ENCODE data around the gene NFIX. TPM values are rescaled to one million over a fixed set of nuclear protein-coding genes. Genes with fewer than 3 reads are reported as not detected.
"Not testable (repeated sequence)": the region's sequence is repeated elsewhere in the genome, so short reads cannot be mapped to it uniquely, and the experiment has no call there.

The NFIX gene
- polyA plus RNA-seq, 1 donor from 2014 or later, result 0.09 TPM

GRCh38 chr19:12974301-12975220 lies 20.7 kb upstream of the NFIX start:
- H3K27ac Mint-ChIP-seq, result no peak overlapping the region
- no peak overlapping the region for H3K4me3 Mint-ChIP-seq
- no peaks in the 10 kb centered on the region for H3K9me3 Mint-ChIP-seq
- H3K27me3 Mint-ChIP-seq, result peaks cover 12% of the 10 kb centered on the region
- H3K36me3 Mint-ChIP-seq, result no peaks in the 10 kb centered on the region
- H3K4me1 Mint-ChIP-seq, result peaks cover 0 to 6% (median 5%) of the 10 kb centered on the region in 3 donors

DNA sequence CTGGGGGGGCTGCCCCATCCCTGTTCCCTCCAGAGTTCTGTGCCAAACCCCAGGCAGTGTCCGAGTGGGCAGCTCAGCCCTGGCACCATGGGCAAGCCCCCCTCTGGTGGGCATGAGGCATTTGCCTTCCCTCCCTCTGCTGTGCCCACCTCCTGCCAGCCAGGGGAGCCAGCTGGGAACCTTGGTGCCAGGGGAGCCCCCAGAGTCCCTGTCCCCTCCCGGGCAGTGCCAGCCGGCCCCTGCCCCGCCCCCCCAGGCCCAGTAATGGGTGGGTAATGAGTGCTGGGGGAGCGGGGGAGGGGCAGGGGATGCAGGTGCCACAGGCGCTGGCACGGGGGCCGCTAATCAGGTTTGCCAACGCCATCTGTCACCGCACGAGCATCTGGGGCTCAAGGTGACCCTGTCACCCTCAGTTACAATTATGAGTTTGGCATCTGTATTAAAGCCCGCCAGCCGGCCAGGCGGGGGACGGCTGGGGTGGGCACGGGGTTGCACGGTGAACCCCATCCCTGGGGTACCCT lies 20.0 kb upstream of the NFIX start:
- Mint-ChIP-seq H3K27me3 (peaks cover 12% of the 10 kb centered on the region), H3K4me3 (no peak overlapping the region), H3K36me3 (no peaks in the 10 kb centered on the region), H3K27ac (peak overlapping the region in 1 of 3 donors; percentile 46), H3K9me3 (no peaks in the 10 kb centered on the region), H3K4me1 (peaks cover 0 to 5% (median 5%) of the 10 kb centered on the region in 3 donors)

DNA sequence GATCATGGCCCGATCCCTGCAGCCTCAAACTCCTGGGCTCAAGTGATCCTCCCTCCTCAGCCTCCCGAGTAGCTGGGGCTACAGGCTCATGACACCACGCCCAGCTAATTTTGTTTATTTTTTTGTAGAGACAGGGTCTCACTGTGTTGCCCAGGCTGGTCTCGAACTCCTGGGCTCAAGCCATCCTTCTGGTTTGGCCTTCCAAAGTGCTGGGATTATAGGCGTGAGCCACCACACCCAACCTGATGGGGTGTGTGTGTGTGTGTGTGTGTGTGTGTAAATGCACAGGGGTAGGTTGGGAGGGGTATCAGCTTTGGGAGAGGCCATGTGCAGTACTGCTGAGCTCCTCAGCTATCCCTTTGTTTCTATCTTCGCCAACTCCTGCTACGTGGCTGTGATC lies 19.2 kb upstream of the NFIX start:
- H3K36me3 Mint-ChIP-seq, H3K4me3 Mint-ChIP-seq, H3K27ac Mint-ChIP-seq, H3K4me1 Mint-ChIP-seq, H3K9me3 Mint-ChIP-seq: not testable (repeated sequence)
- peaks cover 11% of the 10 kb centered on the region for H3K27me3 Mint-ChIP-seq

- Mint-ChIP-seq H3K27me3 (peaks cover 12% of the 10 kb centered on the region), H3K36me3 (no peaks in the 10 kb centered on the region), H3K9me3 (no peaks in the 10 kb centered on the region), H3K27ac (no peak overlapping the region), H3K4me1 (peaks cover 2 to 7% (median 7%) of the 10 kb centered on the region in 3 donors), H3K4me3 (peak overlapping the region in 1 of 4 donors; percentile 3)
Measured at GRCh38 chr19:12979974-12980373, 15.3 kb upstream of the NFIX start.

- peaks cover 7% of the 10 kb centered on the region for H3K27me3 Mint-ChIP-seq
- H3K4me1 Mint-ChIP-seq, result peaks cover 6 to 13% (median 13%) of the 10 kb centered on the region in 3 donors
- no peak overlapping the region for H3K27ac Mint-ChIP-seq
- H3K36me3 Mint-ChIP-seq, result no peaks in the 10 kb centered on the region
- no peak overlapping the region for H3K4me3 Mint-ChIP-seq
- no peaks in the 10 kb centered on the region for H3K9me3 Mint-ChIP-seq
Measured at GRCh38 chr19:12982648-12983047, 12.6 kb upstream of the NFIX start.

GRCh38 chr19:12983091-12983490 lies 12.2 kb upstream of the NFIX start:
- peaks cover 4% of the 10 kb centered on the region for H3K27me3 Mint-ChIP-seq
- no peak overlapping the region for H3K27ac Mint-ChIP-seq
- peaks cover 6 to 9% (median 9%) of the 10 kb centered on the region in 3 donors for H3K4me1 Mint-ChIP-seq
- no peak overlapping the region for H3K4me3 Mint-ChIP-seq
- no peaks in the 10 kb centered on the region for H3K36me3 Mint-ChIP-seq
- no peaks in the 10 kb centered on the region for H3K9me3 Mint-ChIP-seq

- Mint-ChIP-seq H3K9me3 (no peaks in the 10 kb centered on the region), H3K27ac (no peak overlapping the region), H3K27me3 (peaks cover 3% of the 10 kb centered on the region), H3K4me1 (peaks cover 6 to 9% (median 8%) of the 10 kb centered on the region in 3 donors), H3K36me3 (no peaks in the 10 kb centered on the region), H3K4me3 (no peak overlapping the region)
Measured at GRCh38 chr19:12983542-12984142, 11.6 kb upstream of the NFIX start.

GRCh38 chr19:12984143-12984627 lies 11.1 kb upstream of the NFIX start:
- H3K36me3 Mint-ChIP-seq, result no peaks in the 10 kb centered on the region
- H3K9me3 Mint-ChIP-seq, result no peaks in the 10 kb centered on the region
- H3K27ac Mint-ChIP-seq, result no peak overlapping the region
- H3K27me3 Mint-ChIP-seq, result peaks cover 3% of the 10 kb centered on the region
- no peak overlapping the region for H3K4me3 Mint-ChIP-seq
- H3K4me1 Mint-ChIP-seq, result peaks cover 6 to 9% (median 8%) of the 10 kb centered on the region in 3 donors

- Mint-ChIP-seq H3K4me1 (peaks cover 6 to 9% (median 8%) of the 10 kb centered on the region in 3 donors), H3K36me3 (no peaks in the 10 kb centered on the region), H3K27me3 (peaks cover 3% of the 10 kb centered on the region)
Measured at GRCh38 chr19:12984683-12985048, 10.6 kb upstream of the NFIX start.

GRCh38 chr19:12985049-12985776 lies 10.1 kb upstream of the NFIX start:
- Mint-ChIP-seq H3K27me3 (peaks cover 3% of the 10 kb centered on the region), H3K36me3 (no peaks in the 10 kb centered on the region), H3K9me3 (no peaks in the 10 kb centered on the region), H3K4me1 (peaks cover 6 to 9% (median 8%) of the 10 kb centered on the region in 3 donors), H3K27ac (peak overlapping the region in 1 of 3 donors; percentile 84), H3K4me3 (peak overlapping the region in 3 of 4 donors; percentile 9 to 76 (median 21))

More at GRCh38 chr19:12984683-12985048, 10.6 kb upstream of the NFIX start:
- Mint-ChIP-seq H3K27ac (peak overlapping the region in 1 of 3 donors; percentile 16), H3K9me3 (no peaks in the 10 kb centered on the region), H3K4me3 (peak overlapping the region in 3 of 4 donors; percentile 9 to 76 (median 21))

GRCh38 chr19:12986726-12987125 lies 8.5 kb upstream of the NFIX start:
- Mint-ChIP-seq H3K36me3 (no peaks in the 10 kb centered on the region), H3K27ac (no peak overlapping the region), H3K9me3 (no peaks in the 10 kb centered on the region), H3K4me1 (peaks cover 6 to 9% (median 8%) of the 10 kb centered on the region in 3 donors), H3K4me3 (no peak overlapping the region), H3K27me3 (peaks cover 3% of the 10 kb centered on the region)

DNA sequence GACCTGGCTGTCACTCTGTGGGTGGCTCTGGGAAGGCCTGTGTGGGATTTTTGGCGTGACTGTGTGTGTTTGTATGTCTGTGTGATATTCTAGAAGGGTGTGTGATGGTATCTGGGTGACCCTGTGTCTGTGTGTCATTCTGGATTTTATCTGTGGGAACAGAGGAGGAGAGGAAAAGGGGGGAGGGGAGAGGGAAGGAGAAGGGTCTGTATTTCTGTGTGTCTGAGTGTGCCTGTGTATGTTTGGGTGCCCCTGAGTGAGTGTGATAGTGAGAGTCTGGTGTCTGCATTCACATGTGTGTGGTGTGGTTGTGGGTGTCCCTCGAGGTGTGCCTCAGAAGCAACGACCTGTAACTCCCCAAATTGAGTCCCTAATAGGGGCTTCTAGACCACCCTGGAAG lies 8.1 kb upstream of the NFIX start:
- Mint-ChIP-seq H3K4me1 (peaks cover 6 to 9% (median 8%) of the 10 kb centered on the region in 3 donors), H3K4me3 (no peak overlapping the region), H3K27me3 (peaks cover 3% of the 10 kb centered on the region), H3K9me3 (no peaks in the 10 kb centered on the region), H3K36me3 (no peaks in the 10 kb centered on the region), H3K27ac (no peak overlapping the region)

GRCh38 chr19:12987781-12988180 lies 7.5 kb upstream of the NFIX start:
- peaks cover 6 to 9% (median 8%) of the 10 kb centered on the region in 3 donors for H3K4me1 Mint-ChIP-seq
- no peak overlapping the region for H3K27ac Mint-ChIP-seq

GRCh38 chr19:12990431-12990830 lies 4.8 kb upstream of the NFIX start:
- no peak overlapping the region for H3K27ac Mint-ChIP-seq
- peaks cover 15% of the 10 kb centered on the region for H3K27me3 Mint-ChIP-seq
- no peaks in the 10 kb centered on the region for H3K36me3 Mint-ChIP-seq
- H3K4me1 Mint-ChIP-seq, result peaks cover 0 to 7% (median 5%) of the 10 kb centered on the region in 3 donors
- no peak overlapping the region for H3K4me3 Mint-ChIP-seq
- no peaks in the 10 kb centered on the region for H3K9me3 Mint-ChIP-seq

More at GRCh38 chr19:12987781-12988180, 7.5 kb upstream of the NFIX start:
- Mint-ChIP-seq H3K36me3 (no peaks in the 10 kb centered on the region), H3K9me3 (no peaks in the 10 kb centered on the region), H3K27me3 (peaks cover 3% of the 10 kb centered on the region), H3K4me3 (no peak overlapping the region)

Measured in IgD-negative memory B cell (primary cell).